Vagina (tissue), 2 donors: ENCODE results near the gene STAB2. TPM values are rescaled to one million over a fixed set of nuclear protein-coding genes. Genes with fewer than 3 reads are reported as not detected.

ENCODE experiments used
- DNase-seq, 2 donors: peaks; one replicate each; pipeline ENCODE4 v3.0.0-alpha.2; 2017; ENCODE audit errors: extremely low spot score in 2 of 2
- H3K27ac ChIP-seq: fragments of 200-600 bp; sonication (generic); one replicate; pipeline ENCODE4 v1.5.1; 2019
- H3K27me3 ChIP-seq: fragments of 200-600 bp; sonication (generic); one replicate; pipeline ENCODE4 v1.5.1; 2019
- H3K36me3 ChIP-seq, 2 donors: fragments of 200-600 bp; sonication (generic); one replicate each; pipeline ENCODE4 v1.5.1; 2017 to 2019
- H3K4me1 ChIP-seq: fragments of 200-600 bp; sonication (generic); one replicate; pipeline ENCODE4 v1.5.1; 2019
- H3K4me3 ChIP-seq, 2 donors: fragments of 200-600 bp; sonication (generic); 1 replicate in 1 of 2; 2 replicates in 1 of 2; pipeline ENCODE4 v1.5.1; 2016 to 2019
- H3K9me3 ChIP-seq: fragments of 200-600 bp; sonication (generic); one replicate; pipeline ENCODE4 v1.5.1; 2019
- POLR2A ChIP-seq, 2 donors: fragments of 450-650 bp; IDR thresholded peaks; one replicate each; pipeline ENCODE4 v1.6.1; 2017; ENCODE audit warnings: antibody characterized with exemption in 2 of 2, mild to moderate bottlenecking in 2 of 2, moderate library complexity in 2 of 2
- POLR2AphosphoS5 ChIP-seq, 2 donors: sonication (generic); formaldehyde crosslinking; IDR thresholded peaks; one replicate each; pipeline ENCODE4 v1.9.0; 2017; ENCODE audit warnings: antibody characterized with exemption in 2 of 2, mild to moderate bottlenecking in 2 of 2, low read depth in 1 of 2; ENCODE audit not compliant: insufficient read depth in 1 of 2
- intact Hi-C: fragments of 100-400 bp; cut with DNase I; formaldehyde crosslinking; loops from one replicate; pipeline ENCODE4 v1.15.1; 2023
- total RNA-seq: library from RNA; depleted of rRNA; stranded (reverse); fragments of >200 nt; gene quantifications from one replicate; pipeline ENCODE4 v1.2.3, GENCODE V29; 2016
- TF ChIP-seq, protein P1 (sequence below), 3 experiments: fragments of 450-650 bp in 2 of 3; fragments of 200-600 bp in 1 of 3; sonication (generic) in 1 of 3; IDR thresholded peaks; one replicate each; pipeline ENCODE4 v1.5.1; 2017 to 2019; ENCODE audit warnings: antibody characterized with exemption in 3 of 3, mild to moderate bottlenecking in 2 of 3, moderate library complexity in 2 of 3

STAB2 gene
- total RNA-seq, 1 donor from 2014 or later, result 0.25 TPM

DNA sequence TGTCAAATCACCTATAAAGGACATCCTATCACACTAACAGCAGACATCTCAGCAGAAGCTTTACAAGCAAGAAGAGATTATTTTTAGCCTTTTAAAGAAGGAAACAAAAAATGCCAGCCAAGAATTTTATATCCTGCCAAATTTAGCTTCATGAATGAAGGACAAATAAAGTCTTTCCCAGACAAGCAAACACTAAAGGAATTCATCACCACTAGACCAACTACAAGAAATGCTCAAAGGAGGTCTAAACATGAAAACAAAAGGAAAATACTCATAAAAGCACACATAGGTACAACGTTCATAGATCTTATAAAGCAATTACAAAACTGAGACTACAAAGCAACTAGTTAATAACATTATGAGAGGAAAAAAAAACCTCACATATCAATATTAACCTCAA lies 20.7 kb upstream of the STAB2 start:
- no peak for TF ChIP-seq POLR2A (IDR thresholded peaks at IDR 0.05)
- TF ChIP-seq POLR2AphosphoS5 (IDR thresholded peaks at IDR 0.05; ENCODE audit: insufficient read depth in 1 of 2, low read depth in 1 of 2), result no peak
- TF ChIP-seq, protein P1, sequence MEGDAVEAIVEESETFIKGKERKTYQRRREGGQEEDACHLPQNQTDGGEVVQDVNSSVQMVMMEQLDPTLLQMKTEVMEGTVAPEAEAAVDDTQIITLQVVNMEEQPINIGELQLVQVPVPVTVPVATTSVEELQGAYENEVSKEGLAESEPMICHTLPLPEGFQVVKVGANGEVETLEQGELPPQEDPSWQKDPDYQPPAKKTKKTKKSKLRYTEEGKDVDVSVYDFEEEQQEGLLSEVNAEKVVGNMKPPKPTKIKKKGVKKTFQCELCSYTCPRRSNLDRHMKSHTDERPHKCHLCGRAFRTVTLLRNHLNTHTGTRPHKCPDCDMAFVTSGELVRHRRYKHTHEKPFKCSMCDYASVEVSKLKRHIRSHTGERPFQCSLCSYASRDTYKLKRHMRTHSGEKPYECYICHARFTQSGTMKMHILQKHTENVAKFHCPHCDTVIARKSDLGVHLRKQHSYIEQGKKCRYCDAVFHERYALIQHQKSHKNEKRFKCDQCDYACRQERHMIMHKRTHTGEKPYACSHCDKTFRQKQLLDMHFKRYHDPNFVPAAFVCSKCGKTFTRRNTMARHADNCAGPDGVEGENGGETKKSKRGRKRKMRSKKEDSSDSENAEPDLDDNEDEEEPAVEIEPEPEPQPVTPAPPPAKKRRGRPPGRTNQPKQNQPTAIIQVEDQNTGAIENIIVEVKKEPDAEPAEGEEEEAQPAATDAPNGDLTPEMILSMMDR (IDR thresholded peaks at IDR 0.05), result no peak
- Histone ChIP-seq H3K4me1 (no peaks in the 10 kb centered on the region), H3K27ac (no peak overlapping the region), H3K36me3 (no peaks in the 10 kb centered on the region), H3K27me3 (no peaks in the 10 kb centered on the region), H3K4me3 (no peak overlapping the region), H3K9me3 (peaks cover 7% of the 10 kb centered on the region)
- intact Hi-C loops, result no loop called here
- DNase-seq, result no peak

DNA sequence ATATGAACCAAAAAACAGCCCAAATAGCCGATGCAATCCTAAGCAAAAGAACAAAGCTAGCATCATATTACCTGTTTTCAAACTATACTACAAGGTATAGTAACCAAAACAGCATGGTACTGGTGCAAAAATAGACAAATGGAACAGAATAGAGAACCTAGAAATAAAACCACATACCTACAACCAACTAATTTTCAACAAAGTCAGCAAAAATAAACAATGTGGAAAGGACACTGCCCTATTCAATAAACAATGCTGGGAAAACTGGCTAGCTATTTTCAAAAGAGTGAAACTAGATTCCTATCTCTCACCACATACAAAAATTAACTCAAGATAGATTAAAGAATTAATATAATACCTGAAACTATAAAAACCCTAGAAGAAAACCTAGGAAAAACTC lies 17.8 kb upstream of the STAB2 start:
- no peak overlapping the region for H3K27ac ChIP-seq
- H3K4me3 ChIP-seq, result no peak overlapping the region
- H3K27me3 ChIP-seq, result no peaks in the 10 kb centered on the region
- no peak for TF ChIP-seq POLR2AphosphoS5 (IDR thresholded peaks at IDR 0.05; ENCODE audit: insufficient read depth in 1 of 2, low read depth in 1 of 2)
- no peak for TF ChIP-seq POLR2A (IDR thresholded peaks at IDR 0.05)
- TF ChIP-seq, protein P1 (IDR thresholded peaks at IDR 0.05), result no peak
- intact Hi-C loops, result no loop called here
- no peaks in the 10 kb centered on the region for H3K36me3 ChIP-seq
- DNase-seq, result no peak
- H3K9me3 ChIP-seq, result peaks cover 7% of the 10 kb centered on the region
- H3K4me1 ChIP-seq, result no peaks in the 10 kb centered on the region

DNA sequence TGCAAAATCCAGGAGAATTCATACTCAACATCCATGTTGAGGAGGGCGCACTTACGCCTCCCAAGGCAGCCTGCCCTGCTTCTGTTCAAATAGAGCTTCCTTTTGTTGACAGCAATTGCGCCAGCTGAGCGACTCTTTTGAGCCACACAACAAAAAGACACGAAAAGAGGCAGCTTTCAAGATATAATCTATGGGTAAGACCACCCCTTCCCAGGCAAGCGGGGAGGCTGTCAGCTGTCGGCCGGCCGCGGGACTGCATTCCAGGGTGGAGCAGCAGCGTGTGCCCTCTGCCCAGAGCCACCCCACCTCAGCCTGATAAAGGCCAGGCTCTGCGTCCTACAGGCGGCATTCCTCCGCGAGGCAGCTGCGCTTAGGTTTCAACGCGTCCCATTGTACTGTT lies 15.8 kb upstream of the STAB2 start:
- no peak overlapping the region for H3K27ac ChIP-seq
- H3K36me3 ChIP-seq, result no peaks in the 10 kb centered on the region
- peaks cover 1% of the 10 kb centered on the region for H3K9me3 ChIP-seq
- DNase-seq, result no peak
- intact Hi-C loops, result no loop called here
- H3K4me1 ChIP-seq, result no peaks in the 10 kb centered on the region
- H3K27me3 ChIP-seq, result no peaks in the 10 kb centered on the region
- TF ChIP-seq, protein P1 (IDR thresholded peaks at IDR 0.05), result no peak
- no peak for TF ChIP-seq POLR2AphosphoS5 (IDR thresholded peaks at IDR 0.05; ENCODE audit: insufficient read depth in 1 of 2, low read depth in 1 of 2)
- TF ChIP-seq POLR2A (IDR thresholded peaks at IDR 0.05), result no peak
- H3K4me3 ChIP-seq, result no peak overlapping the region

DNA sequence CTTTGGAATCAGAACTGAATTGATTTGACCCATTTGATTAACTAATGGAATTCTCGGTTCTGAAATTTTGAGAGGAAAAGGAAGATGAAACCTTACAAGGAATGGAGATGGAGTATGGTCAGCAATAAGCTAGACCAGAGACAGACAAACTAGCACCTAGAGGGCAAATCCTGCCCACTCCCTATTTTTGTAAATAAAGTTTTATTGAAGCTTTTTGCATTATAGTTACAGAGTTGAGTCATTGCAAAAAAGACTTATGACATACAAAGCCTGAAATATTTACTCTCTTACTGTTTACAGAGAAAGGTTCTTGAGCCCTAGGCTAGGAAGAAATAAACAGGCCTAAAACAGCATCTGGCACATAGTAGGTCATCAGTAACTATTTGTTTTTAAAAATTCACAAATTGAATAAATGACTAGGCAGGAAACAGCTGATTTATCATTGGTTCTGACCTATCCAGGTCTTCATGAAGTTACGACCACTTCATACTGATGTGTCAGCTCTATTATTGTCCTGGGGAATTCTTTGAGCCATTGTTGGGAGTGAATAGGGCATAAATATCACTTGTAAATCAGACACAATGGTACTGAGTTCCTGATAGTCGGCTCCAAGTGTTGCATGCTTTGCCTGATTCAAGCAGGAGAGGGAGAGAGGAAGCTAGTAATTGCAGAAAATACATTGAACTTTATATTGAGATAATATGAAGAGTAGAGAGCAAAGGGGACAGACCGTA lies 14.6 kb upstream of the STAB2 start:
- Histone ChIP-seq H3K36me3 (no peaks in the 10 kb centered on the region), H3K9me3 (no peaks in the 10 kb centered on the region), H3K4me1 (no peaks in the 10 kb centered on the region), H3K4me3 (no peak overlapping the region), H3K27ac (no peak overlapping the region), H3K27me3 (no peaks in the 10 kb centered on the region)
- TF ChIP-seq, protein P1 (IDR thresholded peaks at IDR 0.05), result no peak
- no peak for TF ChIP-seq POLR2AphosphoS5 (IDR thresholded peaks at IDR 0.05; ENCODE audit: insufficient read depth in 1 of 2, low read depth in 1 of 2)
- TF ChIP-seq POLR2A (IDR thresholded peaks at IDR 0.05), result no peak
- DNase-seq, result no peak
- intact Hi-C loops, result no loop called here

DNA sequence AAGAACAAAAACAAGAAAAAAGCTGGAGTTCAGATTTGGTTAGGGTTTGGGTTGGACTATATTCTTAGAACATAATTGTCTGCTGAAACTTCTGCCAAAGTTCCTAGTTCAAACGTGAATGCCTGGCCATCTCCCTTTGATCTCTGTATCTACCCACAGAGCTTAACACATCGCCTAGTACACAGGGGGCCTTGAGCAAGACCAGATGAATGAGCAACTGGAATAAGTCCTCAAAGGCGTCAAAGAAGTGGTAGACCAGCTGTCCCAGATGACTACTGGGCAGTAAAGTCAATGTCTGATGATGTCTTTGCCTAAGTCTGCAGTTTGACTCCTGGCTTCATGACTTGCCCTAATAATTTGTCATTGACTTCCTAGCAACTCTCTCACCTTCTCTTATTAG lies 13.9 kb upstream of the STAB2 start:
- H3K27me3 ChIP-seq, result no peaks in the 10 kb centered on the region
- no peaks in the 10 kb centered on the region for H3K9me3 ChIP-seq
- DNase-seq, result no peak
- intact Hi-C loops, result no loop called here
- H3K4me3 ChIP-seq, result no peak overlapping the region
- H3K27ac ChIP-seq, result no peak overlapping the region
- TF ChIP-seq, protein P1 (IDR thresholded peaks at IDR 0.05), result no peak
- H3K36me3 ChIP-seq, result no peaks in the 10 kb centered on the region
- no peaks in the 10 kb centered on the region for H3K4me1 ChIP-seq
